Measurements from ENCODE around the gene H2BK1.

H2BK1 gene

DNA sequence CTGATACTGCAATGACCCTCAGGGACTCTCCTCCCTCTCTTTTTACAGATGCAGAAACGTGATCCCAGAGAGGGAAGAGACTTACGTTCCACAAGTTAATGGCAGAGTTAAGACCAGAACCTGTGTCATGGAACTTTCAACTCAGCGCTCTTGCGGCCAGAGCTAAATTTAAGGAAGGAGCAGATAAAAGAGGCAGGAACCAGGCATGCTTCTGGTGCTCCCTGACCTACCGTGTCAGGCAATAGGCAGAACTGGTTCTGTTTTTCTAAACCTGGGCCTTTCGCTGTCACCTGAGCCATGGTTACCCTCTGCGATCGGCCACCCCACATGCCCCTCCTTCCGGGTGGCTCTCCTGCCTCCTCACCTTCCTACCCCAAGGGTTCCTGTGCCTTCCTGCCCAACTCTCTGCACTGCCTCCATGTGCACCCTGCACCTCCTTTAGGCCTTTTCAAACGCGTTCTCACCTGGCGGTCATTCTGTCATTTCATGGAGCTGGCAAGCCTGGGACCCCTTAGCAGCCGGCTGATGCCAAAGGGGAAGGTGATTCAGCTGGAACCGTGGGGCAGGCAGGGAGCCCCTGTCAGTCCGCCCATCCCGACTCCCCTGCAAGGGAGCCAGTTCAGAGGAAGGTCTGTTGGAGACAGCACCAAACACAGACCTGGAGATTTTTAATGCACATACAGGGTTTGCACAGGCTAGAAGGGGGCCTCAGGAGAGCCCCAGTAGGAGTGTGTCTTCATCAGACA lies 35.1 kb downstream of the H2BK1 start:
- DNase-seq, result no peak

DNA sequence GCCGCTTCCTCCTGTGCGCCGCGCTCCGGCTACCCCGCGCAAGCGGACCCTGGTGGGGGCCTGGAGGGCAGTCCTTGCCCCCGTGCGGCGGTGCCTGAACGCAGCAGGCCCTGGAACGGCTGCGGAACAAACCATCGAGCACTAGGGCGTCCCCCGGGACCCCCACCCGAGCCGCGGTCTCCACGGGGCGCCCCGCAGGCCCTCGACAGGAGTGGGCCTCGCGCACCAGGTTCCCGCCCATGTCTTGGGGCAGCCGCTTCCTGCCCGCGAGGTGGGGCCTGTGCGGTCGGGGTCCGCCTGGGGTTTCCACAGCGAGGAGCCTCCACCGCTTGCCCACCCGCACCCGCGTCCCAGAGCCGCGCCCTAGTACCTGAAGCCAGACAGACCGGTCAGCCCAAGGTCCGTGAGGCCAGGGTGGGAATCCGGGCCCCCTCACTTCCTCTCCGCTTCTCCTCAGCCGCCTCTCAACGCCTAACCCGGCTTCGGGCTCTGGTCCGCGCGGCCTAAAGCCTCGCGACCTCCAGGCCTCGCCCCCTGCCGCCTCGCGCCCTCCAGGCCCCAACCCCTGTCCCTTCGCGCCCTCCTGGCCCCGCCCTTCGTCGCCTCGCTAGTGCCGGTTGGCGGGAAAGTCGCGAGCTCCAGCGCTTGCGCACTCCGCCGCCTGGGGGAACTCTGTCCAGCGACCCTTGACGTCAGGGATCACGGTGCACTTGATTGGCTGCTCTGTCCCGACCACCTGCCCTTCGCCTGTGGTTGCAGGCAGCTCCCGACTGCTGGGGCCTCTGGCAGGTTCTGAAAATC lies 35.8 kb downstream of the H2BK1 start:
- peak; percentile 31 for DNase-seq

DNA sequence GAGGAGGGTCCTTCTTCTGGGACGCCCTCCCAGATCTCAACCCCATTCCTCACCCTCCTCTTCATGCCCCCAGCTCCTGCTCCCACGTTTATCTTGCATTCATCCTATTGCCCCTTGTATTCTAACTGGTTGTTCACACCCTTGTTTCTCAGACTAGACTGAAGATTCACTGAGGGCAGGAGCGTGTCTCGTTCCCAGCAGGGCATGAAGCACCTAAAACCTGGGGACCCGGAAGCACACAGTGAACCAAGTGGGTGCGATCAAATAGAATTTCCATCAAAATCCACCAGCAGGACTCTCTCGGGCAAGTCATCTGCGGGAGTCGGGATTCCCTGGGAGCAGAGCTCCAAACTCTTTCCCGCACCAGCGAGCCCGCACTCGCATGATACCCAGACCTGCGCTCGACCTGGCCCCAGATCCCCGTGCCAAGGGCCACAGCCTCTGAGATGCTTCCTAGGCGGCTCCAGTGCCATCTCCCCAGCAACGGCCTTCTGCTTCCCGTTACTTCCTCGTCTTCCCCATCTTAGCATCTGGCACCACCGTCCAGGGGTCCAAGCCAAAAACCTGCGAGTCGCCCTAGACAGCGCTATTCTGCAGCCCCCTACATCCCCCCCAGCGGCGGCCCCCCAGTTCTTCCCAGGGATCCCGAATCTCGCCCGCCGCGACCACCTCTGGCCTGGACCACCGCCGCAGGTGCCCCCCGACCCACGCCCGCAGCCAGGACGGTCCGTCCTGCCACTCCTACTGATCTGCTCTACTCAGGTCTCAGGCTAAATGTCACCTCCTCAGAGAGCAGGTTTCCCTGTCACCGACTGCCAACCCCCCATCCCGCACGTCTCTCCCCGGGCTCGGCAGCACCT lies 36.7 kb downstream of the H2BK1 start:
- DNase-seq, result no peak

DNA sequence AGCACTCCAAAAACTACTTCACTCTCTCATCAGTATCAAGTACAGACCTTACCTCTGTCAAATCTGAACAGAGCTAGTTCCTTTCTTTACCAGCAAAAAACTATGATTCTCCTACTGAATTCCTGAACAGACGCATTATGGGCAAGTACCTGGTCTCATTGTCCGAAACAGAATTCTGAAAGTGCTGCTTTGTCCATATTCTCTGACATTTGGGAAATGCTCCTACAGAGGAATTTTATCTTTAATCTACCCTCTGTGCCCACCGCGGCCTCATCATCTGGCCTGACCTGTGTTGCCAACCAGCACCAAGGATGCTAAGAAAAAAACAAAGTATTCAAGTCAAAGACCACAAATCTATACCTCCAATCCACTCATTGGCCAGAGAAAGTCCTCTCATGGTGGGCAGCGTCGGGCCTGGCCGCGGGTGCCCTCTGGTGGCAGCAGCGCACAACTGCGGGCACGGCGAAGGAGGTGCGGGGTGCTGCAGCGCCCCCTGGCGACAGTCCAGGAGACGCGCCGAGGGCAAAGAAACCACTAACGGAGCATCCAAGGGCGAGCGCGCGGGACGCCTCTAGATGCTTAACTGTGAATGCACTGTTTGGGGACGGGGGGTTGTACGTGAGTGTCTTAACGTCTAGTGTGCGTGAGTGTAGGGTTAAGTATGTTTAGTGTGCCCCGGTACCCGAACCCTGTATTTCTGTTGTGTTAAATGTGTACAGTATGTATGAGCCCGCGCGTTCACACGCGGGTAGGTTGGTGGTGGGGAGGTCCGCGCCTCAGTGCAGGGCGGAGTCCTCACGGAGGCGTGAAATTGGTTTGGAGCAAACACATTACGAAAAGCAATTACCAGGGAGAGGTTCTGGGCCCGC lies 37.8 kb downstream of the H2BK1 start:
- DNase-seq, result peak; percentile 85

DNA sequence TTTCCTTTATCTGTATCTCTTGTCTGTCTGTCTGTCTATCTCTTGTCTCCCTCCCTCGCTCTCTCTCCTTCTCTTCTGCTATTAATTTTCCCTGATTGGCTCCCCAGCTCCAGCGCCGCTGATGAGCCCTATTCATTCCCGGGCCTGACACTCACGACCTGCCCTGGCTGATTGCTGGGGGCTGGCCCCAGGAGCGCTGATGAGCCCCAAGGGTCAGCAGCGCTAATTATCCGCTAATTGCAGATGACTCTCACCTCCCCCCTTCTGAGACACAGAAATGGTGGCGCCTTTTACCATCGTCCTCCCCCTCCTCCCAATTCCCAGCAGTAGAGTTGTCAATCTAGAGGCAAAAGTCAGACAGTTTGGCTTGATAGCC lies 41.5 kb downstream of the H2BK1 start:
- no peak for DNase-seq

DNA sequence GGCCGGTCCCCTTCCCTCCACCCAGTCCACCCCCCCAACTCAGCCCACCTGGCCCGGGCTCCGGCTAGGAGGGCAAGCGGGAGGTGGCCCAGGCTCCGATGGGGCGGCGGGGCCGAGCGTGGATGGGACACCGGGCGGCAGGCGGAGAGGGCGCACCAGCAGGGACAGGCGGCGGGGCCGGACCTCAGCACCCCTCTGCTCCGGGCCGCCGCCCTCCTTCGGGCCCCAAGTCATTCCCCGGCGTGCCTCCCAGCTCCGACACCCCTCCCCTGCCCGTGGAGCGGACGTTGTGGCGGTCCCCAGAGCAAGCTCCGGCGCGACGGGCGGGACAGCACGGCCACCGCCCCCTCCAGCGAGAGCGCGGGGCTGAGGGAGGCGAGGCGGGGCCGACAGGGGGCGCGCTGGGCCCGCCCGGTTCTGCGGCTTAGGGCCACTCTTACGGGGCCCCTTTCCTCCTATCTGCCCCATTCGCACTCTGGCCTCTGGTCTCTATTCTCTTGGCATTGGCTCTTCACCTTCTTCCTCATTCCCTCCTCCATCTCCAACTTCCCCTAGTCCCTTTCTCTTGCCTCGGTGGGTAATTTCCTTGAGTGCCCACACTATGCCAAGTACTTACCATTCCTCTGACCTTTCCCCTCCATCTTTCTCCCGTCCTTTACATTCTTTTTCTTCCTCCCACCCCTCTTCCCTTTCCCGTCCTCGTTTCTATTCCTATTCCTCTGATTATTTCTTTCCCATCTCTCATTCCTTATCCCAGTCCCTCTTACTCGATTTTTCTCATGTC lies 42.1 kb downstream of the H2BK1 start:
- peak; percentile 68 for DNase-seq

DNA sequence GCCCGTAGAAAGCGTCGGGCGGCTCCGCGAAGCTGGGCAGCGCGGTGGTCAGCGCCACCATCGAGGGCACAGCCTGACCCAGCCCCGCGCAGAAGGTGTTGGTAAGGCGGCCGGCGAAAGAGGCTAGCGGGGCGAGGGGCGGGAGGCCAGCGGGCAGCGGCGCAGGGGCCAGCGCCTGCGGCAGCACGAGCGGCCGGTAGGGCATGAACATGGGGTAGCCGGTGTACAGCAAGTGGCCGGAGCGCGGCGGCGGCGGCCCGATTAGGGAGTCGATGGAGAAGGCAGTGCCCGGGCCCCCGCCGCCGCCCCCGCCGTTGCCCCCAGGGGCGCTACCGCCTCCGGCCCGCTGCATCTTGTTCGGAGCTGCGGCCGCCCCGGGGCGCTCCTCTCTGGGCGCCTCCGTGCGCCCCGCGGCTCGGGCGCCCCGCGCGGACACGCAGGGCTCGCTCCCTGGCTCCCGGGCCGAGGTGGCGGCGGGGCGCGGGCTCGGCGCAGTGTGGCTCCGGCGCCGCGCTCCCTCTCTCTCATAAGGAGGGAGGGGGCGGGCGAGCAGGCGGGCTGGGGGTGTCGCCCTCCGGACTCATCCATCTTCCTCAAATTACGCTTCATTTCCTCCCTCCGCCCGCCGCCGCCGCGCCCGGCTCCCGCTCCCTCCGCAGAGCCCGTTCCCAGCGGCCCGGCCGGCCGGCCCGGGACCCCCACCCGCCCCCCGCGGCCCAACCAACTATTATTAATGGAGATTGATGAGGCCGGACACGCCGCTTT lies 42.9 kb downstream of the H2BK1 start, which contains the start of gene GBX1:
TSS of gene GBX1 (minus strand) at position 498 of the 765 bp plus-strand sequence. CDS start at position 352, 146 bp downstream.
- peak; percentile 20 for DNase-seq

DNA sequence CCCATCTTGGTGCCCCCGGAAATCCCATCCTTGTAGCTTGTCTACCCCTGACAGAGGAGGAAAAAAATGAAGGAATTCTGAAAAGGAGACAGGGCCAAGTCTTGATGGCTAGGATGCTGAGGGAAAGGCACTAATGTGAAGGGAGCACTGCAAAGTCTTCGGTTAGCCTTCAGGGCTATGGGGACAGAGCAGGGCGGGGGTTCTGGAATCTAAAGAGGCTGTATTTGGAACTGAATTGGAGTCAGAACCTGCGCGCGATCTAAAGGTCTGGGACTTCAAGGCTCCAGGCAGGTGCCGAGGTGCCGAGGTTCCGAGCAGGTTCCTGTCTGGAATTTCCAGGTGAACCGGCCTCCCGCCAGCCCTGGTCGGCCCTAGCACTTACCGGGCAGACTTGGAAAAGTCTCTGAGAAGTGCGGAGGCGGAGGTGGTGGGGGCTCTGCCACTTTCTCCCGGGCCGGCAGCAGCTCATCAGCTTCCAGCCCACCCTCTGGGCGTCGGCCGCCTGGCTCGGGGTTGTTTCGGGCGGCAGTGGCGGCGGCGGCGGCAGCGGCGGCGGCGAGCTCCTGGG lies 43.6 kb downstream of the H2BK1 start:
- no peak for DNase-seq

DNA sequence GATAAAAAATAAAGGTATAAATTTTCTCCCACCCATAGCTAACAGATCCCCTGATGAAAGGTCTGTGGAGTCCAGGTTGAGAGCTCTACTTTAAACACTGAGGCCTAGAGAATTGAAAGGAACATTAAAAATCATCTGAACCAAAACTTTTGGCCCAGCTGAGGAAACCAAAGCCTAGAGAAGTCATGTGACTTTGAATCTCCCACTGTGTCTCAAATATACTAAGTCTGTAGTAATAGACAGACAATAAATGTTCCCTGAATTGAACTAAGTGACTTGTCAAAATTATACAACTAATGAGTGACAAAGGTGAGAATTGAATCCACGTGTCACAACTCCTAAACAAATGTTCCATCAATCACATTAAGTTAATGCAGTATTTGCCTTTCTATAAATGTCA lies 48.5 kb downstream of the H2BK1 start:
- DNase-seq, result no peak
